PC-9 (cell line): ENCODE data around the gene FUT4. TPM values are rescaled to one million over a fixed set of nuclear protein-coding genes. Genes with fewer than 3 reads are reported as not detected.

ENCODE experiments used
- BruUV-seq: library from RNA; stranded (reverse); fragments of 400-500 nt; replicated peaks from 2 replicates; lab custom pipeline; 2021; lab: Mats Ljungman, UMichigan
- CTCF ChIA-PET: fragments of 300-600 bp; sonication (Branson Sonifier 250); formaldehyde crosslinking; loops from one replicate; lab custom pipeline; 2022; ENCODE audit warnings: antibody characterized with exemption; lab: Charles Lee
- POLR2A ChIA-PET: fragments of 300-600 bp; sonication (Branson Sonifier 250); formaldehyde crosslinking; loops from one replicate; lab custom pipeline; 2022; ENCODE audit warnings: antibody characterized with exemption; ENCODE audit not compliant: unreplicated experiment; lab: Charles Lee
- DNase-seq, 2 experiments: peaks; one replicate each; pipeline versions ENCODE4 v3.0.0 to v3.0.0-alpha.2; 2015 to 2022; ENCODE audit warnings: mixed read lengths in 1 of 2
- H2AFZ ChIP-seq: fragments of 200-600 bp; sonication (generic); 2 replicates; pipeline ENCODE4 v1.8.1; 2017; ENCODE audit warnings: antibody characterized with exemption
- H3F3A ChIP-seq: fragments of 200-600 bp; sonication (generic); 2 replicates; pipeline ENCODE4 v1.8.1; 2017; ENCODE audit warnings: antibody characterized with exemption, mild to moderate bottlenecking, low read depth; ENCODE audit not compliant: insufficient read depth
- H3K27ac ChIP-seq: fragments of 200-600 bp; sonication (generic); 2 replicates; pipeline ENCODE4 v1.6.1; 2016; ENCODE audit warnings: mixed run types
- H3K27me3 ChIP-seq: fragments of 200-600 bp; sonication (generic); 2 replicates; pipeline ENCODE4 v1.6.1; 2016; ENCODE audit warnings: low read depth, mixed run types; ENCODE audit not compliant: insufficient read depth
- H3K36me3 ChIP-seq: fragments of 200-600 bp; sonication (generic); 2 replicates; pipeline ENCODE4 v1.6.1; 2016; ENCODE audit warnings: low read depth, mixed run types
- H3K4me1 ChIP-seq: fragments of 200-600 bp; sonication (generic); replicated peaks from 2 replicates; pipeline ENCODE4 v1.6.1; 2016; ENCODE audit warnings: mixed run types; ENCODE audit not compliant: insufficient read depth
- H3K4me2 ChIP-seq: fragments of 200-600 bp; sonication (generic); 2 replicates; pipeline ENCODE4 v1.6.1; 2017; ENCODE audit warnings: mixed run types
- H3K4me3 ChIP-seq: fragments of 200-600 bp; sonication (generic); 2 replicates; pipeline ENCODE4 v1.6.1; 2016; ENCODE audit warnings: mixed run types
- H3K79me2 ChIP-seq: fragments of 200-600 bp; sonication (generic); 2 replicates; pipeline ENCODE4 v1.6.1; 2017; ENCODE audit warnings: low read depth, mixed run types
- H3K9me2 ChIP-seq: fragments of 200-600 bp; sonication (generic); 2 replicates; pipeline ENCODE4 v1.8.1; 2017; ENCODE audit warnings: mild to moderate bottlenecking; ENCODE audit not compliant: insufficient read depth
- H3K9me3 ChIP-seq: fragments of 200-600 bp; sonication (generic); 2 replicates; pipeline ENCODE4 v1.8.1; 2016; ENCODE audit warnings: low read depth; ENCODE audit not compliant: insufficient read depth
- H4K20me1 ChIP-seq: fragments of 200-600 bp; sonication (generic); 2 replicates; pipeline ENCODE4 v1.8.1; 2017; ENCODE audit not compliant: insufficient read depth
- CTCF ChIP-seq: fragments of 200-600 bp; sonication (generic); conservative IDR thresholded peaks from 2 replicates; pipeline ENCODE4 v1.6.1; 2017; ENCODE audit warnings: mixed run types, antibody characterized with exemption, mild to moderate bottlenecking, moderate library complexity
- EZH2 ChIP-seq: fragments of 200-600 bp; sonication (generic); IDR thresholded peaks from 2 replicates; pipeline ENCODE4 v1.8.0; 2017; ENCODE audit warnings: antibody characterized with exemption, low read depth
- intact Hi-C: fragments of 100-400 bp; cut with micrococcal nuclease; formaldehyde crosslinking; loops from one replicate; pipeline ENCODE4 v1.10.0; 2022; ENCODE audit not compliant: unreplicated experiment
- total RNA-seq: library from RNA; stranded (reverse); gene quantifications from 2 replicates; pipeline ENCODE4 v1.2.3, GENCODE V29; 2021

Gene FUT4
- total RNA-seq, 1 experiment from 2014 or later = 1.9 TPM

GRCh38 chr11:94585399-94585798 is 41.7 kb downstream of the FUT4 start:
- no peaks in the 10 kb centered on the region for H3K9me2 ChIP-seq
- no peak overlapping the region for H3K27ac ChIP-seq
- H2AFZ ChIP-seq = no peak overlapping the region
- ChIA-PET POLR2A (no interaction called here), CTCF (no interaction called here)
- no peaks in the 10 kb centered on the region for H3K79me2 ChIP-seq
- TF ChIP-seq CTCF = no peak
- no peak for TF ChIP-seq EZH2
- H3F3A ChIP-seq = peaks cover 30% of the 10 kb centered on the region
- H3K4me1 ChIP-seq = peaks cover 60% of the 10 kb centered on the region
- no peaks in the 10 kb centered on the region for H3K9me3 ChIP-seq
- BruUV-seq = no TSS peak
- no peak overlapping the region for H3K4me2 ChIP-seq
- no peaks in the 10 kb centered on the region for H3K36me3 ChIP-seq
- no peaks in the 10 kb centered on the region for H3K27me3 ChIP-seq
- intact Hi-C loops = no loop called here
- H3K4me3 ChIP-seq = no peak overlapping the region
- no peaks in the 10 kb centered on the region for H4K20me1 ChIP-seq
- DNase-seq = no peak

- Histone ChIP-seq H3K79me2 (no peaks in the 10 kb centered on the region), H3K4me1 (peaks cover 61% of the 10 kb centered on the region), H3K9me3 (no peaks in the 10 kb centered on the region), H3K9me2 (no peaks in the 10 kb centered on the region), H2AFZ (no peak overlapping the region), H3K36me3 (no peaks in the 10 kb centered on the region), H3K27ac (no peak overlapping the region), H3K27me3 (no peaks in the 10 kb centered on the region), H4K20me1 (no peaks in the 10 kb centered on the region), H3K4me2 (peak overlapping the region; percentile 57), H3F3A (peaks cover 30% of the 10 kb centered on the region), H3K4me3 (no peak overlapping the region)
- ChIA-PET POLR2A (interaction anchor here (0.6 kb wide), 1 partner anchor 803 kb away, joined by 3 read pairs; the partner anchor contains the start of gene MED17), CTCF (no interaction called here)
- TF ChIP-seq CTCF (no peak), EZH2 (no peak)
- intact Hi-C loops = no loop called here
- DNase-seq = no peak
- no TSS peak for BruUV-seq
Measured at GRCh38 chr11:94586546-94586945, 42.8 kb downstream of the FUT4 start.

GRCh38 chr11:94586978-94587377 is 43.3 kb downstream of the FUT4 start:
- H3K4me2 ChIP-seq = peak overlapping the region; percentile 57
- no peaks in the 10 kb centered on the region for H3K9me3 ChIP-seq
- intact Hi-C loops = no loop called here
- DNase-seq = peak in 1 of 2 experiments; percentile 80
- no TSS peak for BruUV-seq
- CTCF ChIA-PET = no interaction called here
- POLR2A ChIA-PET = interaction anchor here (0.6 kb wide), 1 partner anchor 803 kb away, joined by 3 read pairs; the partner anchor contains the start of gene MED17
- no peaks in the 10 kb centered on the region for H4K20me1 ChIP-seq
- H3K79me2 ChIP-seq = no peaks in the 10 kb centered on the region
- no peak overlapping the region for H3K27ac ChIP-seq
- TF ChIP-seq EZH2 (no peak), CTCF (no peak)
- no peaks in the 10 kb centered on the region for H3K9me2 ChIP-seq
- H3K36me3 ChIP-seq = no peaks in the 10 kb centered on the region
- no peaks in the 10 kb centered on the region for H3K27me3 ChIP-seq
- H3F3A ChIP-seq = peaks cover 30% of the 10 kb centered on the region
- H3K4me1 ChIP-seq = peaks cover 61% of the 10 kb centered on the region
- H2AFZ ChIP-seq = no peak overlapping the region
- no peak overlapping the region for H3K4me3 ChIP-seq
